GM12891 (cell line): Measurements from ENCODE around the gene TM4SF4.
"Not testable (repeated sequence)": the region's sequence is repeated elsewhere in the genome, so short reads cannot be mapped to it uniquely, and the experiment has no call there.

Experiments
- DNase-seq: peaks from one replicate; pipeline ENCODE4 v3.0.0; 2011; ENCODE audit warnings: low spot score; ENCODE audit not compliant: insufficient read length
- FAIRE-seq: peaks from 2 replicates; lab custom pipeline; 2011; peaks lifted over from hg19 to GRCh38; lab: Jason Lieb, UNC
- PAX5 ChIP-seq: IDR thresholded peaks from 2 replicates; pipeline ENCODE4 v1.6.1; 2011; ENCODE audit warnings: low read length, moderate library complexity, mild to moderate bottlenecking; ENCODE audit not compliant: insufficient read depth, severe bottlenecking
- POLR2A ChIP-seq: IDR thresholded peaks from 2 replicates; pipeline ENCODE4 v1.6.1; 2011; ENCODE audit warnings: low read depth, low read length, control low read depth
- POLR2AphosphoS5 ChIP-seq: IDR thresholded peaks from 2 replicates; pipeline ENCODE4 v1.6.1; 2011; ENCODE audit warnings: low read depth, low read length, control low read depth
- POU2F2 ChIP-seq: IDR thresholded peaks from 2 replicates; pipeline ENCODE4 v1.6.1; 2011; ENCODE audit warnings: low read depth, mild to moderate bottlenecking, control low read depth, low read length, moderate library complexity
- SPI1 ChIP-seq: IDR thresholded peaks from 2 replicates; pipeline ENCODE4 v1.6.1; 2011; ENCODE audit warnings: low read depth, low read length, control low read depth
- TAF1 ChIP-seq: IDR thresholded peaks from 2 replicates; pipeline ENCODE4 v1.6.1; 2011; ENCODE audit warnings: low read depth, low read length, control low read depth

The TM4SF4 gene

DNA sequence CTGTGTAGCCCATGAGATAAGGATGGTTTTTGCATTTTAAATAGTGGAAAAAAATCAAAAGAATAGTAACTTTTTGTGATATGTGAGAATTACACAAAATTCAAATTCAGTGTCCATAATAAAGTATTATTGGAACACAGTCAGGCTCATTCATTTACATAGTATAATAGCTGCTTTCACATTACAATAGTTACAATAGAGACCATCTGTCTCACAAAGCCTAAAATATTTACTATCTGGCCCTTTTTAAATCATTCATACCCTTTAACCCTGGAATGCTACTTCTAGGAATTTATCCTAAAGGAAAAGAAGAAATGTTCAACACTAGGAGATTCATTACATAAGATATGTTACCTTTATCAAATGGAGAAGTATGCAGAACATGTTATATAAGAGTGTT, 35.5 kb upstream of the TM4SF4 start:
- DNase-seq (no peak), FAIRE-seq (no peak)
- TF ChIP-seq SPI1 (no peak), POLR2AphosphoS5 (no peak), TAF1 (no peak), PAX5 (no peak), POLR2A (no peak), POU2F2 (no peak)

DNA sequence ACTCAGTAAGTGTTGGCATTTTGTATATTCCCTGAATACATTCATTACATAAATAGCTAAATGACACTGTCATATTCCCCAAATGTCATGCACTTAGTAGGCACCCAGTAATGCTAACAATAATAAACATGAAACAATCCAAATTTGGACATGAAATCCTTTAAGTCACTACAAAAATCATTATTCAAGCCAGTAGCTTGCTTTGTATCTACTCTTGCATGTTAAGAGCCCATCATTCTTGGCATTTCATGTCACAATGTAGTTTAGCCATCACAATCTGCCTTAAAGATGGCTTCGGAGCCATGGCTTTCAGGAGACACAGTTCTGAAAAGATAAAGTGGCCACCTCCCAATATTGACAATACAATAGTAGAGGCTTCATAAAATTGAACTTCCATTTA, 32.9 kb upstream of the TM4SF4 start:
- DNase-seq = no peak
- FAIRE-seq = no peak
- TF ChIP-seq POLR2AphosphoS5 (no peak), POLR2A (no peak), SPI1 (no peak)

DNA sequence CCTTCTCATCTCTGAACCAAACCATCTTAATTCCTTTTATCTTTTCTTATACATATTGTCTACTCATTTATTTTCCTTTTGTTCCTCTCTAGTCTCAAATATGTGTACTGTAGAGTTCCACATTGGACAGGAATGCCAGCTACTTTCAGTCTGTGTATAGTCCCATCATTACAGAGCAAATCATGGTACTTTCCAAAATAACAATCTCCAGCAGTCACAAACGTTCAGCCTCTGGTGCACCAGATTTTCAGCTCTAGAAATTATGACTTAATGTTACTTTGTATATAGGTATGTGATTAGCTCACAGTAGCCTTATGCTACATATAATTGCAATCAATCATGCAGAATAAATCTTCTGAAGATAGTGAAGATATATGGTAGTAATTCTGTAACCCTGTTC, 32.5 kb upstream of the TM4SF4 start:
- TF ChIP-seq PAX5 (no peak), POLR2AphosphoS5 (no peak), TAF1 (no peak), SPI1 (no peak), POLR2A (no peak), POU2F2 (no peak)
- DNase-seq (no peak), FAIRE-seq (no peak)

DNA sequence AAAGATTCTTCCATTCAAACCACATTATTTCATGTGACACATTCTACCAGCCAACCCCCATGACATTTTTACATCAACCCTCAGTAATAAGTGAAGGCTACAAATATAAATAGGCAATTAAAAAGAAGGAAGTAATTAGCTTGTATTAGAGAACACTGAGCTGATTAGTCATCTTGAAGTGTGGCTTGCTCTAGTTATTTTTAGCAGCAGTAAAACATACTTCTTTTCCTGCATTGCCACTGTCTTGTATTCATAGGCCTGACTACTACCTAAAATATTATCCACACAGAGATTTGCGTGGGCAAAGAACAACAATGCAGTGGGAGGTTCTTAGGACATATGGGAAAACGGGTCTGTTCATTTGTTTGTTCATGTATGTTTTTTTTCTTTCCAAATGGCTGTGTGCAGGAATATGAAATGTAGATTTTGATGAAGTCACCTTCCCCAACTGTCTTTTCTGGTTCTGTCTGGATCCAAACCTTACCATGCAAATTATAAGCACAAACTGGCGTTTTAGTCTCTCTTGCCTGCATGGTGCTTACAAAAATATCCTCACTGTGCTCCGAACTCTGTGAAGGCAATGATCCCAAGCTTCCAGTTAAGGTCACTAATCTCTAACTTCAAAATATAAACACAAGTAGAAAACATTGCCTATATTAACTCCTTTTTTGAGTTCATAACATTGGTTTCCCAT, 31.5 kb upstream of the TM4SF4 start:
- no peak for FAIRE-seq
- DNase-seq = no peak
- TF ChIP-seq PAX5 (no peak), SPI1 (no peak), POLR2A (no peak), TAF1 (no peak), POU2F2 (no peak), POLR2AphosphoS5 (no peak)

- no peak for DNase-seq
- TF ChIP-seq TAF1 (no peak), POU2F2 (no peak), PAX5 (no peak), SPI1 (no peak), POLR2AphosphoS5 (no peak)
- FAIRE-seq = no peak
Measured at GRCh38 chr3:149443545-149443912, 31.0 kb upstream of the TM4SF4 start.

DNA sequence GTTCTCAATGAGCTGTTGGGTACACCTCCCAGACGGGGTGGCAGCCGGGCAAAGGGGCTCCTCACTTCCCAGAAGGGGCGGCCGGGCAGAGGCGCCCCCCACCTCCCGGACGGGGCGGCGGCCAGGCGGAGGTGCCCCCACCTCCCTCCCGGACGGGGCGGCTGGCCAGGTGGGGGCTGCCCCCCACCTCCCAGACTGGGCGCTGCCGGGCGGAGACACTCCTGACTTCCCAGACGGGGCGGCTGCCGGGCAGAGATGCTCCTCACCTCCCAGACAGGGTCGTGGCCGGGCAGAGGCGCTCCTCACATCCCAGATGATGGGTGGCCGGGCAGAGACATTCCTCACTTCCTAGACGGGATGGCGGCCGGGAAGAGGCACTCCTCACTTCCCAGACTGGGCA, 29.6 kb upstream of the TM4SF4 start:
- FAIRE-seq, DNase-seq: not testable (repeated sequence)

DNA sequence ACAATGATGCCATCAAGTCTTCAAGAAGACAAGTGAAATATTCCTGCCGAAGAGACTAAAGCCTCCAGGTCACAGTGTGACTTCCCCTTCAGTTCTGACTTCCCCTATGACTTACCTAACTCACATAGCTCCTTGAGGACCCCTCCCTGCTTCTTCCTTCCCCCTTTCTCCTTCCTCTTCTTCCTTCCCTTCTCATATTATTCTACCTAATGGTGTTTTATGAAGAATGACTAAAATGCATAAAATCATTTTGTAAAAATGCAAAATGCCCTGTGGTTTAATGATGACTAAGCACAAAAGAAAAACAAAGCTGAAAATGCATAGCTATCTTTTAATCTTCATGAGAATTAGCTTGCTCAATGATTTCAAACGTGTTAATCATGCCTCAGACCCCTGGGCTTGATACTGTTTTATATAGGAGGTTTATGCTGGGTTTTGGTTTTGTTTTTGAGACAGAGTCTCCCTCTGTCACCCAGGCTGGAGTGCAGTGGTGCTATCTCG, 26.1 kb upstream of the TM4SF4 start:
- FAIRE-seq (no peak), DNase-seq (no peak)
- TF ChIP-seq TAF1 (no peak), POLR2A (no peak), POLR2AphosphoS5 (no peak), SPI1 (no peak), PAX5 (no peak), POU2F2 (no peak)

- TF ChIP-seq TAF1 = no peak
- FAIRE-seq (no peak), DNase-seq (no peak)
Measured at GRCh38 chr3:149449182-149449581, 25.3 kb upstream of the TM4SF4 start.

DNA sequence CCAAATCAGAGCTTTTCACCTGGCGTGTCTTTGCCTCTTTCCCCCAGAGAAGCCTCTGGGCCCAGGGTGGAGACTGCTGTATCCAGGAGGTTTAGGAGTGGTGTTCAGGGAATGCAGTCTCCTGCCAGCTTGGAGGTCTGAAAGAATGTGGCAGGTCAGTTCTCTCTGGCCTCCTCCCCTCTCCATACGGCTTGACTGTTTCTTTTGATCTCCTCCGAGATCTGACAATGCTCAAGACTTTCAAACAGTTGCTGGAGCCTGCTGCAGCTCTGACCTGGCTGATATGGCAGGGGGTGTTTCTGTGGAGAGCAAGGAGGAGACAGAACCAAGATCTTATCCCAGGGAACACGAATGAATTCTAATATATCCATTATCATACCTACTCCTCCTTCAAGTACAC, 24.7 kb upstream of the TM4SF4 start:
- FAIRE-seq (no peak), DNase-seq (no peak)
- TF ChIP-seq POU2F2 (no peak), TAF1 (no peak), SPI1 (no peak), POLR2AphosphoS5 (no peak), POLR2A (no peak), PAX5 (no peak)

DNA sequence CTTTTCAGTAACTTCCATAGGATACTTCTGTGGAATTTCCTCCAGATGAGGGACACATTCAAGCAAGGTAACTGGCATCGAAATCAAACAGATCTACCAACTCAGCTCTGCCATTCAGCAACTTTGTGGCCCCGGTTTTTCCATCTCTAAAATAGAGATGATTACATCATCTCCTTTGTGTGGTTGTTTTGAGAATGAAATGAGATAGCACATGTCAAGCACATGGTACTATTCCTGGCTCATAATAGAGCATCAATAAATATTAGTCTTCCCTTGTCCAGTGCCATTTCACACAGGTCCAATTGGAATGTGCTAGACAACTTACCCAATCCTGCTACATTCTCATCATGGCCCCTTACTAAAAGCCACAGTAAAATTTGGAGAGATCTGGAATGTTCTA, 24.2 kb upstream of the TM4SF4 start:
- no peak for FAIRE-seq
- DNase-seq = no peak
- TF ChIP-seq SPI1 = no peak
- TF ChIP-seq POLR2AphosphoS5 = no peak
- TF ChIP-seq PAX5 = no peak
- no peak for TF ChIP-seq POLR2A
- no peak for TF ChIP-seq TAF1
- no peak for TF ChIP-seq POU2F2

DNA sequence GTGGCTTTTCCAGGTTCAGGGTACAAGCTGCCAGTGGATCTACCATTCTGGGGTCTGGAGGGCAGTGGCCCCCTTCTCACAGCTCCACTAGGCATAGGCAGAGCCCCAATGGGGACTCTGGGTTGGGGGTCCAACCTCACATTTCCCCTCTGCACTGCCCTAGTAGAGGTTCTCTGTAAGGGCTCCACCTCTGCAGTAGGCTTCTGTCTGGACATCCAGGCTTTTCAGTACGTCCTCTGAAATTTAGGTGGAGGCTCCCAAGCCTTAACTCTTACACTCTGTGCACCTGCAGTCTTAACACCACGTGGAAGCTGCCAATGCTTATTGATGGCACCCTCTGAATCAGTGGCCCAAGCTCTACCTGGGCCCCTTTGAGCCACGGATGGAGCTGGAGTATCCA, 22.5 kb upstream of the TM4SF4 start:
- DNase-seq (no peak), FAIRE-seq (no peak)
- TF ChIP-seq TAF1 (no peak), POLR2AphosphoS5 (no peak), PAX5 (no peak), POLR2A (no peak), POU2F2 (no peak), SPI1 (no peak)
